ENCODE results near the gene NFATC3. TPM values are rescaled to one million over a fixed set of nuclear protein-coding genes. Genes with fewer than 3 reads are reported as not detected.
"Not testable (repeated sequence)": the region's sequence is repeated elsewhere in the genome, so short reads cannot be mapped to it uniquely, and the experiment has no call there.

Gene NFATC3
- total RNA-seq, 2 experiments from 2014 or later, result 166 to 169 TPM

DNA sequence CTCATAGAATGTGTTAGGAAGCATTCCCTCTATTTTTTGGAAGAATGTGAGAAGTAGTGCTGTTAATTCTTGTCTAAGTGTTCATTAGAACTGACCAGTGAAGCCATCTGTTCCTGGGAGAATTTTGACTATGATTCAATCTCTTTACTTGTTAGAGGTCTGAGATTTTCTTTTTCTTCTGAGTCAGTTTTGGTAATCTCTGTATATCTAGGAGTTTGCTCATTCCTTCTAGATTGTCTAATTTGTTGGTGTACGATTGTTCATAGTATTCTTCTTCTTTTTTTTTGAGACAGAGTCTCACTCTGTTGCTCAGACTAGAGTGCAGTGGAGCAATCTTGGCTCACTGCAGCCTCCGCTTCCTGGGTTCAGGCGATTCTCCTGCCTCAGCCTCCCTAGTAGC is 20.4 kb downstream of the NFATC3 start:
- H3K27me3 Mint-ChIP-seq (ENCODE audit: low read depth), result no peaks in the 10 kb centered on the region
- no peak for ATAC-seq
- no peak overlapping the region for H3K4me3 Mint-ChIP-seq
- peaks cover 62% of the 10 kb centered on the region for H3K4me1 Mint-ChIP-seq (ENCODE audit: low read depth)
- peaks cover 71% of the 10 kb centered on the region for H3K36me3 Mint-ChIP-seq (ENCODE audit: low read depth)
- ChIA-PET POLR2A (no interaction called here), CTCF (no interaction called here)
- H3K27ac Mint-ChIP-seq, result no peak overlapping the region
- peaks cover 29% of the 10 kb centered on the region for H3K9me3 Mint-ChIP-seq (ENCODE audit: insufficient read depth)
- DNase-seq, result no peak

DNA sequence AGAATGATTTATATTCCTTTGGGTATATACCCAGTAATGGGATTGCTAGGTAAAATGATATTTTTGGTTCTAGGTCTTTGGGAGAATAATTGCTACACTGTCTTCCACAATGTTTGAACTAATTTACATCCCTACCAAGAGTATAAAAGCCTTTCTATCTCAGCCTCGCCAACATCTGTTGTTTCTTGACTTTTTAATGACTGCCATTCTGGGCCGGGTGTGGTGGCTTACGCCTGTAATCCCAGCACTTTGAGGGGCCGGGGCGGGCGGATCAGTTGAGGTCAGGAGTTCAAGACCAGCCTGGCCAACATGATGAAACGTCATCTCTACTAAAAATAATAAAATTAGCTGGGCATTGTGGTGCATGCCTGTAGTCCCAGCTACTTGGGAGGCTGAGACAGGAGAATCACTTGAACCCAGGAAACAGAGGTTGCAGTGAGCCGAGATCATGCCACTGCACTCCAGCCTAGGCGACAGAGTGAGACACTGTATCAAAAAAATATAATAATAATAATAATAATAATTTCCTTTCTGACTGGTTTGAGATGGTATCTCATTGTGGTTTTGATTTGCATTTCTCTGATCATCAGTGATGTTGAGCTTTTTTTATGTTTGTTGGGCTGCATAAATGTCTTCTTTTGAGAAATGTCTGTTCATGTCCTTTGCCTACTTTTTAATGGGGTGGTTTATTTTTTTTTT is 22.2 kb downstream of the NFATC3 start:
- H3K36me3 Mint-ChIP-seq (ENCODE audit: low read depth), result peaks cover 77% of the 10 kb centered on the region
- H3K4me1 Mint-ChIP-seq (ENCODE audit: low read depth), result peaks cover 67% of the 10 kb centered on the region
- DNase-seq; H3K4me3 Mint-ChIP-seq; H3K27ac Mint-ChIP-seq; H3K27me3 Mint-ChIP-seq (ENCODE audit: low read depth); CTCF ChIA-PET; ATAC-seq: not testable (repeated sequence)
- peaks cover 39% of the 10 kb centered on the region for H3K9me3 Mint-ChIP-seq (ENCODE audit: insufficient read depth)
- POLR2A ChIA-PET, result interaction anchor here (0.7 kb wide), 1 partner anchor 15 kb away, joined by 3 read pairs; no protein-coding TSS in a partner anchor

- Mint-ChIP-seq H3K36me3 (ENCODE audit: low read depth) (peaks cover 71% of the 10 kb centered on the region), H3K9me3 (ENCODE audit: insufficient read depth) (peaks cover 39% of the 10 kb centered on the region), H3K4me1 (ENCODE audit: low read depth) (peaks cover 65% of the 10 kb centered on the region)
- CTCF ChIA-PET, result interaction anchor here (2.6 kb wide), 1 partner anchor 16 kb away, joined by 8 read pairs; no protein-coding TSS in a partner anchor
- ATAC-seq; H3K27ac Mint-ChIP-seq; POLR2A ChIA-PET; DNase-seq; H3K4me3 Mint-ChIP-seq; H3K27me3 Mint-ChIP-seq (ENCODE audit: low read depth): not testable (repeated sequence)
Measured at GRCh38 chr16:68109156-68109555, 24.0 kb downstream of the NFATC3 start.

DNA sequence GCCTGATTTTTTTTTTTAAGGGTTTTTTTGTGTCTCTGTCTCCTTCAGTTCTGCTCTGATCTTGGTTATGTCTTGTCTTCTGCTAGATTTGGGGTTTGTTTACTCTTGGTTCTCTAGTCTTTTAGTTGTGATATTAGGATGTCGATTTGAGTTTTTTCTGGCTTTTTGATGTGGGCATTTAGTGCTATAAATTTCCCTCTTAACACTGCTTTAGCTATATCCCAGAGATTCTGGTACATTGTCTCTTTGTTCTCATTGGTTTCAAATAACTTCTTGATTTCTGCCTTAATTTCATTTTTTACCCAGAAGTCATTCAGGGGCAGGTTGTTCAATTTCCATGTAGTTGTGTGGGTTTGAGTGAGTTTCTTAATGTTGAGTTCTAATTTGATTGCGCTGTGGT is 25.4 kb downstream of the NFATC3 start:
- DNase-seq; H3K27ac Mint-ChIP-seq; POLR2A ChIA-PET; H3K27me3 Mint-ChIP-seq (ENCODE audit: low read depth); H3K4me3 Mint-ChIP-seq; ATAC-seq: not testable (repeated sequence)
- CTCF ChIA-PET, result interaction anchor here (1.2 to 2.6 kb wide), 2 partner anchors 18 to 68 kb away, joined by 3 to 8 read pairs; no protein-coding TSS in a partner anchor
- Mint-ChIP-seq H3K4me1 (ENCODE audit: low read depth) (peaks cover 65% of the 10 kb centered on the region), H3K9me3 (ENCODE audit: insufficient read depth) (peaks cover 35% of the 10 kb centered on the region), H3K36me3 (ENCODE audit: low read depth) (peaks cover 58% of the 10 kb centered on the region)

- H3K4me1 Mint-ChIP-seq (ENCODE audit: low read depth), result peaks cover 68% of the 10 kb centered on the region
- no peak overlapping the region for H3K4me3 Mint-ChIP-seq
- ChIA-PET POLR2A (no interaction called here), CTCF (interaction anchor here (1.2 to 2.6 kb wide), 2 partner anchors 18 to 68 kb away, joined by 3 to 8 read pairs; no protein-coding TSS in a partner anchor)
- no peak for DNase-seq
- H3K9me3 Mint-ChIP-seq (ENCODE audit: insufficient read depth), result peaks cover 34% of the 10 kb centered on the region
- peak overlapping the region; percentile 60 for H3K27ac Mint-ChIP-seq
- ATAC-seq, result no peak
- H3K36me3 Mint-ChIP-seq (ENCODE audit: low read depth), result peaks cover 54% of the 10 kb centered on the region
- no peaks in the 10 kb centered on the region for H3K27me3 Mint-ChIP-seq (ENCODE audit: low read depth)
Measured at GRCh38 chr16:68111379-68111778, 26.2 kb downstream of the NFATC3 start.

- ChIA-PET POLR2A (no interaction called here), CTCF (interaction anchor here (1.6 to 2.0 kb wide), 2 partner anchors 10 to 20 kb away, joined by 3 to 8 read pairs; no protein-coding TSS in a partner anchor)
- H3K4me1 Mint-ChIP-seq (ENCODE audit: low read depth), result peaks cover 72% of the 10 kb centered on the region
- peaks cover 41% of the 10 kb centered on the region for H3K36me3 Mint-ChIP-seq (ENCODE audit: low read depth)
- H3K9me3 Mint-ChIP-seq (ENCODE audit: insufficient read depth), result peaks cover 27% of the 10 kb centered on the region
- DNase-seq (no peak), ATAC-seq (no peak)
- no peak overlapping the region for H3K27ac Mint-ChIP-seq
- no peaks in the 10 kb centered on the region for H3K27me3 Mint-ChIP-seq (ENCODE audit: low read depth)
- no peak overlapping the region for H3K4me3 Mint-ChIP-seq
Measured at GRCh38 chr16:68113059-68113761, 28.0 kb downstream of the NFATC3 start.

DNA sequence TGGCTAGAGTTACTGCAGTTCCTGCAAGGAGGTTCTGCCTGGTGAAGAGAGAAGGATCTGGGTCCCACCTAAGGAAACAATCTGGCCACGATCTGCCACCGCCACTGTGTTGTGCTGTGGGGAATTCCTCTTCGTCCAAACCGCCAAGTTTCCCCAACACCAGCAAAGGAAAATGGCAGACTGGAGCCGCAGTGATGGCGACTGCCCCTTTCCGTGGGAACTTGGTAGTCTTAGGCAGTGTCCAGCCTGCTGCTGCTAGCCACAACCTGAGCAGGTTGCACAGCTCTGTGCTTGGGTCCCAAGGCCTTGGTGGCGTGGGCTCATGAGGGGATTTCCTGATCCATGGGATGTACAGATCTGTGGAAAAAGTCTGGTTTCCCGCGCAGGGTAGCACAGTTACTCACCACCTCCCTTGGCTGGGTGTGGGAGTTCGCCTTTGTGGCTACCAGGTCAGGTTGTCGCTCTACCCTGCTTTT is 28.6 kb downstream of the NFATC3 start:
- ChIA-PET CTCF (interaction anchor here (1.6 kb wide), 1 partner anchor 11 kb away, joined by 3 read pairs; no protein-coding TSS in a partner anchor), POLR2A (no interaction called here)
- no peaks in the 10 kb centered on the region for H3K27me3 Mint-ChIP-seq (ENCODE audit: low read depth)
- no peak for DNase-seq
- H3K9me3 Mint-ChIP-seq (ENCODE audit: insufficient read depth), result peaks cover 21% of the 10 kb centered on the region
- H3K36me3 Mint-ChIP-seq (ENCODE audit: low read depth), result peaks cover 38% of the 10 kb centered on the region
- ATAC-seq, result no peak
- peaks cover 71% of the 10 kb centered on the region for H3K4me1 Mint-ChIP-seq (ENCODE audit: low read depth)
- no peak overlapping the region for H3K27ac Mint-ChIP-seq
- H3K4me3 Mint-ChIP-seq, result no peak overlapping the region

GRCh38 chr16:68114939-68115338 is 29.8 kb downstream of the NFATC3 start:
- Mint-ChIP-seq H3K4me1 (ENCODE audit: low read depth) (peaks cover 81% of the 10 kb centered on the region), H3K36me3 (ENCODE audit: low read depth) (peaks cover 34% of the 10 kb centered on the region), H3K9me3 (ENCODE audit: insufficient read depth) (peaks cover 11% of the 10 kb centered on the region)
- H3K27me3 Mint-ChIP-seq (ENCODE audit: low read depth); ATAC-seq; DNase-seq; H3K27ac Mint-ChIP-seq; POLR2A ChIA-PET; H3K4me3 Mint-ChIP-seq: not testable (repeated sequence)
- CTCF ChIA-PET, result interaction anchor here (0.6 to 1.1 kb wide), 2 partner anchors 21 to 442 kb away, joined by 3 read pairs; no protein-coding TSS in a partner anchor

DNA sequence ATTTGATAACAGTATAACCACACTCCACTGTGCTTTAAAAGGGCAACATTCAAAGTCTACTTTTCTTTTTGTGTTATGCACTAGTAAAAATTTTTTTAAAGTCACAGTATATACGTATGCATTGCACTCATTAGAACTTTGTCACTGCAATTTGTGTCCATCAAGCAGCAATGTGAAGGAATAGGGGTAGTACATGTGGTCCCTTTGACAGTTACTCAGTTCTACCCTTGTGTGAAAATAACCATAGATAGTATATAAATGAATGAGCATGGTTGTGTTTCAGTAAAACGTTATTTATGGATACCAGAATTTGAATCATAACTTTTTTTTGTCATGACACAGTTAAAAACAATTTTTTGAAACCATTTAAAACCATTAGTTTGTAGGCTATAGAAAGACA is 30.7 kb downstream of the NFATC3 start:
- H3K27me3 Mint-ChIP-seq (ENCODE audit: low read depth), result no peaks in the 10 kb centered on the region
- peaks cover 31% of the 10 kb centered on the region for H3K36me3 Mint-ChIP-seq (ENCODE audit: low read depth)
- no peak overlapping the region for H3K4me3 Mint-ChIP-seq
- no peak for ATAC-seq
- POLR2A ChIA-PET, result no interaction called here
- peaks cover 8% of the 10 kb centered on the region for H3K9me3 Mint-ChIP-seq (ENCODE audit: insufficient read depth)
- no peak for DNase-seq
- no peak overlapping the region for H3K27ac Mint-ChIP-seq
- peaks cover 84% of the 10 kb centered on the region for H3K4me1 Mint-ChIP-seq (ENCODE audit: low read depth)
- CTCF ChIA-PET, result interaction anchor here (1.4 to 5.3 kb wide), 2 partner anchors 20 to 51 kb away, joined by 3 to 40 read pairs; no protein-coding TSS in a partner anchor

GRCh38 chr16:68116256-68116867 is 31.2 kb downstream of the NFATC3 start:
- Mint-ChIP-seq H3K4me3 (no peak overlapping the region), H3K27ac (no peak overlapping the region), H3K36me3 (ENCODE audit: low read depth) (peaks cover 26% of the 10 kb centered on the region), H3K27me3 (ENCODE audit: low read depth) (no peaks in the 10 kb centered on the region), H3K9me3 (ENCODE audit: insufficient read depth) (peaks cover 2% of the 10 kb centered on the region), H3K4me1 (ENCODE audit: low read depth) (peaks cover 81% of the 10 kb centered on the region)
- POLR2A ChIA-PET, result interaction anchor here (1.0 kb wide), 1 partner anchor 10 kb away, joined by 4 read pairs; no protein-coding TSS in a partner anchor
- peak; percentile 53 for ATAC-seq
- no peak for DNase-seq
- CTCF ChIA-PET, result interaction anchor here (1.1 to 5.3 kb wide), 7 partner anchors 16 to 51 kb away, joined by 3 to 40 read pairs (median 5); partner anchors contain the start of gene NFATC3

DNA sequence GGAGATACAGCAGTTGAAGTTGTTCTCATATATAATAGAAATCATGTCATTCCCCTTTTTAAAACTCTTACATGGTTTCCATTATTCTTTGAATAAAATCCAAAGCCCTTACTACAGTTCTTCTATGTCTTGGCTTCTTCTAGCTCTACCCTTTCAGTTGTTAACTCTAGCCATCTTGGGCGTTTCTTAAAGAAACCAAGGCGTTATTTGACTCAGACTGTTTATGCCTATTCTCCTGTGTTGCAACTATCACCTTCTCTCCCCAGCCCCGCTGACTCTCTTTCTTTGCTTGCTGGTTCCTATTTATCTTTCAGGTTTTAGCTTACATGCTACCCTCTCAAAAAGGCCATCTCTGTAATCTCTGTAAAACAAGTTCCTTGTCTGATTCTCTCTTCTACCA is 32.7 kb downstream of the NFATC3 start:
- DNase-seq (no peak), ATAC-seq (no peak)
- H3K9me3 Mint-ChIP-seq (ENCODE audit: insufficient read depth), result no peaks in the 10 kb centered on the region
- H3K4me3 Mint-ChIP-seq, result no peak overlapping the region
- CTCF ChIA-PET, result interaction anchor here (1.3 to 5.3 kb wide), 3 partner anchors 22 to 31 kb away, joined by 4 to 40 read pairs (median 5); no protein-coding TSS in a partner anchor
- H3K4me1 Mint-ChIP-seq (ENCODE audit: low read depth), result peaks cover 83% of the 10 kb centered on the region
- peaks cover 28% of the 10 kb centered on the region for H3K36me3 Mint-ChIP-seq (ENCODE audit: low read depth)
- no peaks in the 10 kb centered on the region for H3K27me3 Mint-ChIP-seq (ENCODE audit: low read depth)
- H3K27ac Mint-ChIP-seq, result no peak overlapping the region
- POLR2A ChIA-PET, result interaction anchor here (0.9 kb wide), 1 partner anchor 8 kb away, joined by 3 read pairs; no protein-coding TSS in a partner anchor

Data from activated CD8-positive, alpha-beta T cell treated with anti-CD3 and anti-CD28 coated beads, Interleukin-2, amount 10 ng/mL, durations not matched to agents 7 days and 5 days (primary cell).